Activated gamma-delta T cell treated with anti-CD3 and anti-CD28 coated beads, Interleukin-2, amount 50 U/mL, for 16 hours (primary cell): ENCODE data around the gene RABGGTB.
"Not testable (repeated sequence)": the region's sequence is repeated elsewhere in the genome, so short reads cannot be mapped to it uniquely, and the experiment has no call there.

ENCODE experiments used
- DNase-seq: peaks from one replicate; pipeline ENCODE4 v3.0.0-alpha.2; 2020; ENCODE audit warnings: low read depth

RABGGTB gene

GRCh38 chr1:75785983-75786853, at the start of gene RABGGTB:
TSS of gene RABGGTB (plus strand) at chr1:75786256. CDS start at chr1:75786272, 16 bp downstream.
- peak; percentile 90 for DNase-seq

GRCh38 chr1:75742047-75742625, 43.9 kb upstream of the RABGGTB start:
- no peak for DNase-seq

- no peak for DNase-seq
Measured at GRCh38 chr1:75745276-75745675, 40.8 kb upstream of the RABGGTB start.

- DNase-seq = not testable (repeated sequence)
Measured at GRCh38 chr1:75757210-75757609, 28.8 kb upstream of the RABGGTB start.

GRCh38 chr1:75758543-75758942, 27.5 kb upstream of the RABGGTB start:
- DNase-seq = not testable (repeated sequence)

GRCh38 chr1:75764057-75764655, 21.9 kb upstream of the RABGGTB start:
- DNase-seq = no peak

- no peak for DNase-seq
Measured at GRCh38 chr1:75765697-75766355, 20.2 kb upstream of the RABGGTB start.

GRCh38 chr1:75768016-75768415, 18.0 kb upstream of the RABGGTB start:
- no peak for DNase-seq

- no peak for DNase-seq
Measured at GRCh38 chr1:75770761-75771160, 15.3 kb upstream of the RABGGTB start.

- DNase-seq = no peak
Measured at GRCh38 chr1:75771978-75772377, 14.1 kb upstream of the RABGGTB start.

GRCh38 chr1:75777812-75778211, 8.2 kb upstream of the RABGGTB start:
- not testable (repeated sequence) for DNase-seq

GRCh38 chr1:75778694-75779093, 7.4 kb upstream of the RABGGTB start:
- not testable (repeated sequence) for DNase-seq

GRCh38 chr1:75780183-75780582, 5.9 kb upstream of the RABGGTB start:
- not testable (repeated sequence) for DNase-seq

- not testable (repeated sequence) for DNase-seq
Measured at GRCh38 chr1:75783920-75784319, 2.1 kb upstream of the RABGGTB start.

GRCh38 chr1:75785320-75785982, 605 bp upstream of the RABGGTB start:
- DNase-seq = no peak

GRCh38 chr1:75786901-75787493, 941 bp downstream of the RABGGTB start:
- DNase-seq = no peak

- no peak for DNase-seq
Measured at GRCh38 chr1:75787524-75787923, 1.5 kb downstream of the RABGGTB start.

- no peak for DNase-seq
Measured at GRCh38 chr1:75789988-75790387, 3.9 kb downstream of the RABGGTB start.

- DNase-seq = no peak
Measured at GRCh38 chr1:75791022-75791421, 5.0 kb downstream of the RABGGTB start.

GRCh38 chr1:75792091-75792490, 6.0 kb downstream of the RABGGTB start:
- DNase-seq = no peak

GRCh38 chr1:75794382-75794781, 8.3 kb downstream of the RABGGTB start:
- DNase-seq = no peak
